SW 1271 (cell line): ENCODE measurements around the gene CDH11.

Experiments used
- DNase-seq, 2 experiments: peaks; one replicate each; lab custom pipeline; 2025; lab: John Stamatoyannopoulos, UW

CDH11 gene

GRCh38 chr16:64907844-64908243 lies 214.0 kb downstream of the CDH11 start:
- DNase-seq: no peak

GRCh38 chr16:64903770-64904169 lies 218.1 kb downstream of the CDH11 start:
- no peak for DNase-seq

- no peak for DNase-seq
Measured at GRCh38 chr16:64900517-64900916, 221.3 kb downstream of the CDH11 start.

- no peak for DNase-seq
Measured at GRCh38 chr16:64900019-64900418, 221.8 kb downstream of the CDH11 start.

GRCh38 chr16:64898159-64898558 lies 223.7 kb downstream of the CDH11 start:
- DNase-seq: no peak
